Tibial nerve (tissue), 4 donors: ENCODE data around the gene LYPD1. TPM values are rescaled to one million over a fixed set of nuclear protein-coding genes. Genes with fewer than 3 reads are reported as not detected.

ENCODE experiments used
- DNase-seq, 2 donors: peaks; one replicate each; pipeline ENCODE4 v3.0.0-alpha.2; 2019; ENCODE audit warnings: low spot score in 2 of 2
- H3K27ac ChIP-seq, 4 donors: fragments of 200-600 bp; sonication (generic) in 3 of 4; one replicate each; pipeline ENCODE4 v1.5.1; 2017 to 2019; ENCODE audit warnings: mild to moderate bottlenecking in 1 of 4
- H3K27me3 ChIP-seq, 2 donors: fragments of 200-600 bp; sonication (generic) in 1 of 2; one replicate each; pipeline versions ENCODE4 v1.5.1 to v1.6.0; 2017 to 2019
- H3K36me3 ChIP-seq, 3 donors: fragments of 200-600 bp; sonication (generic); one replicate each; pipeline ENCODE4 v1.5.1; 2018 to 2019
- H3K4me1 ChIP-seq, 4 donors: fragments of 200-600 bp; sonication (generic) in 3 of 4; one replicate each; pipeline ENCODE4 v1.5.1; 2017 to 2019
- H3K4me3 ChIP-seq, 4 donors: fragments of 200-600 bp; sonication (generic) in 3 of 4; one replicate each; pipeline ENCODE4 v1.5.1; 2017 to 2019; ENCODE audit warnings: mild to moderate bottlenecking in 1 of 4, moderate library complexity in 1 of 4
- H3K9me3 ChIP-seq, 4 donors: fragments of 200-600 bp; sonication (generic) in 3 of 4; one replicate each; pipeline ENCODE4 v1.5.1; 2017 to 2019
- EP300 ChIP-seq, 2 donors: sonication (generic); formaldehyde crosslinking; IDR thresholded peaks; one replicate each; pipeline ENCODE4 v1.6.1; 2017; ENCODE audit warnings: antibody characterized with exemption in 2 of 2, mild to moderate bottlenecking in 1 of 2
- POLR2A ChIP-seq, 2 donors: fragments of 450-650 bp; IDR thresholded peaks; one replicate each; pipeline ENCODE4 v1.6.1; 2017; ENCODE audit warnings: antibody characterized with exemption in 2 of 2, mild to moderate bottlenecking in 2 of 2, moderate library complexity in 2 of 2
- WGBS, 2 donors: methylation state at CpG; one replicate each; pipeline ENCODE4 v1.1.5; 2018; 5-methylcytosine and 5-hydroxymethylcytosine counted together
- total RNA-seq, 4 donors: library from RNA; depleted of rRNA; stranded (reverse); fragments of >200 nt; gene quantifications; one replicate each; pipeline ENCODE4 v1.1.0, GENCODE V29; 2016
- TF ChIP-seq, protein P1 (sequence below), 5 experiments: fragments of 200-600 bp in 3 of 5; fragments of 450-650 bp in 2 of 5; sonication (generic) in 3 of 5; IDR thresholded peaks; one replicate each; pipeline ENCODE4 v1.5.1; 2016 to 2019; ENCODE audit warnings: antibody characterized with exemption in 5 of 5, mild to moderate bottlenecking in 3 of 5, moderate library complexity in 2 of 5

LYPD1 gene
- total RNA-seq, 4 donors from 2014 or later, result 0.22 to 7.5 (median 2.6) TPM

DNA sequence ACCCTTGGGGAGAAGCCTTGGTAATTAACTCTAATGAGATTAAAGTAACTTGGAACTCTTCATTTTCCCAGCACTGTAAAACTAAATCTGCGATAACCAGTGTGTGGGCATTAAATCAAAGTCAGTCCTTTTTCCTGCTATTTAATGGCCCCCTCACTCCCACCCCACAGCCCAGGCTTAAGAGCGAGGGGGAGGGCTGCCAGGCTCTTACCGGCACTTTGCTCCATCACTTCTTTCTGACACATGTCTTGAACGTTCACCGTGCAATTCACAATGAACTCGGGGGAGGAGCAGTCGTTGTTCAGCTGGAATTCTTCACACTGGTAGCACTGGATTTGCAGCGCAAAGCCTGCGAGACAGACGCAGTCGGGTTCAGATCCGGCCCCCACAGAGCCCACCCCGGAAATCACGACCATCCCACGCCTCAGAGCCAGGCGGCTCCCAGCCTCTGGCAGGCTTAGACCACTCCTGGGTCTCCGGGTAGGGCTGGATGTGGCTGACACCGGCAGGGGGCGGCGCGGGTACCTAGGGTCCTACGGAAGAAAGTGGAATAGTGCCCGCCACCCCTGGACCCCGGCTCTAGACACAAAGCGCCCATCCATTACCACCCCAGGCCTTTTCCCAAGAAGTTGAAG, 1.7 kb downstream of the LYPD1 start:
- Histone ChIP-seq H3K9me3 (no peaks in the 10 kb centered on the region), H3K4me3 (peak overlapping the region in 3 of 4 donors; percentile 9 to 60 (median 36)), H3K27me3 (peaks cover 3 to 33% of the 10 kb centered on the region in 2 donors), H3K36me3 (no peaks in the 10 kb centered on the region), H3K27ac (no peak overlapping the region), H3K4me1 (peaks cover 0 to 38% (median 20%) of the 10 kb centered on the region in 4 donors)
- 13 to 23% methylated on average over 9 to 22 of the region's 25 CpGs for WGBS, 2 donors
- no peak for DNase-seq
- TF ChIP-seq, protein P1, sequence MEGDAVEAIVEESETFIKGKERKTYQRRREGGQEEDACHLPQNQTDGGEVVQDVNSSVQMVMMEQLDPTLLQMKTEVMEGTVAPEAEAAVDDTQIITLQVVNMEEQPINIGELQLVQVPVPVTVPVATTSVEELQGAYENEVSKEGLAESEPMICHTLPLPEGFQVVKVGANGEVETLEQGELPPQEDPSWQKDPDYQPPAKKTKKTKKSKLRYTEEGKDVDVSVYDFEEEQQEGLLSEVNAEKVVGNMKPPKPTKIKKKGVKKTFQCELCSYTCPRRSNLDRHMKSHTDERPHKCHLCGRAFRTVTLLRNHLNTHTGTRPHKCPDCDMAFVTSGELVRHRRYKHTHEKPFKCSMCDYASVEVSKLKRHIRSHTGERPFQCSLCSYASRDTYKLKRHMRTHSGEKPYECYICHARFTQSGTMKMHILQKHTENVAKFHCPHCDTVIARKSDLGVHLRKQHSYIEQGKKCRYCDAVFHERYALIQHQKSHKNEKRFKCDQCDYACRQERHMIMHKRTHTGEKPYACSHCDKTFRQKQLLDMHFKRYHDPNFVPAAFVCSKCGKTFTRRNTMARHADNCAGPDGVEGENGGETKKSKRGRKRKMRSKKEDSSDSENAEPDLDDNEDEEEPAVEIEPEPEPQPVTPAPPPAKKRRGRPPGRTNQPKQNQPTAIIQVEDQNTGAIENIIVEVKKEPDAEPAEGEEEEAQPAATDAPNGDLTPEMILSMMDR (IDR thresholded peaks at IDR 0.05), result peak in 1 of 5 experiments; percentile 18
- TF ChIP-seq POLR2A (IDR thresholded peaks at IDR 0.05) (no peak), EP300 (IDR thresholded peaks at IDR 0.05) (no peak)

- TF ChIP-seq, protein P1 (IDR thresholded peaks at IDR 0.05), result no peak
- no peak for TF ChIP-seq EP300 (IDR thresholded peaks at IDR 0.05)
- no peak for TF ChIP-seq POLR2A (IDR thresholded peaks at IDR 0.05)
- 32 to 42% methylated on average over 1 of the region's 1 CpG for WGBS, 2 donors
- H3K4me1 ChIP-seq, result peaks cover 0 to 38% (median 20%) of the 10 kb centered on the region in 4 donors
- no peak for DNase-seq
- no peak overlapping the region for H3K4me3 ChIP-seq
- H3K9me3 ChIP-seq, result no peaks in the 10 kb centered on the region
- no peak overlapping the region for H3K27ac ChIP-seq
- no peaks in the 10 kb centered on the region for H3K36me3 ChIP-seq
- H3K27me3 ChIP-seq, result peaks cover 3 to 33% of the 10 kb centered on the region in 2 donors
Measured at GRCh38 chr2:132667706-132668105, 2.3 kb downstream of the LYPD1 start.

GRCh38 chr2:132665401-132666140, 4.4 kb downstream of the LYPD1 start:
- TF ChIP-seq POLR2A (IDR thresholded peaks at IDR 0.05) (no peak), EP300 (IDR thresholded peaks at IDR 0.05) (no peak)
- TF ChIP-seq, protein P1 (IDR thresholded peaks at IDR 0.05), result no peak
- peaks cover 3 to 33% of the 10 kb centered on the region in 2 donors for H3K27me3 ChIP-seq
- no peak overlapping the region for H3K27ac ChIP-seq
- 93% methylated on average over 4 of the region's 4 CpGs for WGBS, 2 donors
- H3K9me3 ChIP-seq, result no peaks in the 10 kb centered on the region
- no peak for DNase-seq
- peaks cover 0 to 27% (median 17%) of the 10 kb centered on the region in 4 donors for H3K4me1 ChIP-seq
- no peaks in the 10 kb centered on the region for H3K36me3 ChIP-seq
- no peak overlapping the region for H3K4me3 ChIP-seq

GRCh38 chr2:132664096-132664495, 5.9 kb downstream of the LYPD1 start:
- TF ChIP-seq, protein P1 (IDR thresholded peaks at IDR 0.05), result no peak
- TF ChIP-seq EP300 (IDR thresholded peaks at IDR 0.05), result no peak
- no peak for TF ChIP-seq POLR2A (IDR thresholded peaks at IDR 0.05)
- Histone ChIP-seq H3K4me3 (no peak overlapping the region), H3K27ac (no peak overlapping the region), H3K4me1 (peaks cover 0 to 12% (median 6%) of the 10 kb centered on the region in 4 donors), H3K36me3 (no peaks in the 10 kb centered on the region), H3K27me3 (peaks cover 3 to 21% of the 10 kb centered on the region in 2 donors), H3K9me3 (no peaks in the 10 kb centered on the region)
- DNase-seq, result no peak
- 73 to 81% methylated on average over 2 of the region's 2 CpGs for WGBS, 2 donors

GRCh38 chr2:132662732-132663131, 7.3 kb downstream of the LYPD1 start:
- Histone ChIP-seq H3K27ac (no peak overlapping the region), H3K27me3 (peaks cover 0 to 7% of the 10 kb centered on the region in 2 donors), H3K4me3 (no peak overlapping the region), H3K36me3 (no peaks in the 10 kb centered on the region), H3K4me1 (no peaks in the 10 kb centered on the region), H3K9me3 (no peaks in the 10 kb centered on the region)
- no peak for DNase-seq
- 34 to 46% methylated on average over 3 of the region's 3 CpGs for WGBS, 2 donors
- TF ChIP-seq POLR2A (IDR thresholded peaks at IDR 0.05), result no peak
- no peak for TF ChIP-seq EP300 (IDR thresholded peaks at IDR 0.05)
- TF ChIP-seq, protein P1 (IDR thresholded peaks at IDR 0.05), result no peak
